Measurements from ENCODE around the gene DBNL. TPM values are rescaled to one million over a fixed set of nuclear protein-coding genes. Genes with fewer than 3 reads are reported as not detected.

Gene DBNL
- total and polyA plus RNA-seq, 3 donors from 2014 or later: 50.0 to 72.7 (median 61.4) TPM

GRCh38 chr7:44058759-44059218 is 14.3 kb downstream of the DBNL start:
- H3K4me1 ChIP-seq: peaks cover 5% of the 10 kb centered on the region
- intact Hi-C loops (cut with DNase I; ENCODE audit: low total_unique reads): no loop called here
- H3K4me3 ChIP-seq: no peak overlapping the region
- no peaks in the 10 kb centered on the region for H3K27me3 ChIP-seq
- no peaks in the 10 kb centered on the region for H3K36me3 ChIP-seq (ENCODE audit: low read depth, missing control alignments)
- no peak for DNase-seq
- H3K9me3 ChIP-seq: no peaks in the 10 kb centered on the region
- 86 to 88% methylated on average over 3 to 7 of the region's 7 CpGs for WGBS, 2 donors
- no peak for TF ChIP-seq POLR2A (IDR thresholded peaks at IDR 0.05)
- no peak for TF ChIP-seq CTCF (IDR thresholded peaks at IDR 0.05)
- no peak overlapping the region for H3K27ac ChIP-seq

GRCh38 chr7:44059219-44060090 is 15.0 kb downstream of the DBNL start:
- no peak overlapping the region for H3K27ac ChIP-seq
- DNase-seq: no peak
- no peak overlapping the region for H3K4me3 ChIP-seq
- no peaks in the 10 kb centered on the region for H3K9me3 ChIP-seq
- TF ChIP-seq POLR2A (IDR thresholded peaks at IDR 0.05) (no peak), CTCF (IDR thresholded peaks at IDR 0.05) (no peak)
- H3K27me3 ChIP-seq: no peaks in the 10 kb centered on the region
- intact Hi-C loops (cut with DNase I; ENCODE audit: low total_unique reads): no loop called here
- H3K36me3 ChIP-seq (ENCODE audit: low read depth, missing control alignments): no peaks in the 10 kb centered on the region
- H3K4me1 ChIP-seq: peaks cover 5% of the 10 kb centered on the region
- WGBS, 2 donors: 80 to 82% methylated on average over 1 to 14 of the region's 14 CpGs

GRCh38 chr7:44060091-44060947 is 15.8 kb downstream of the DBNL start:
- 92 to 96% methylated on average over 15 to 21 of the region's 21 CpGs for WGBS, 2 donors
- H3K4me1 ChIP-seq: peaks cover 14% of the 10 kb centered on the region
- H3K9me3 ChIP-seq: no peaks in the 10 kb centered on the region
- no peaks in the 10 kb centered on the region for H3K36me3 ChIP-seq (ENCODE audit: low read depth, missing control alignments)
- TF ChIP-seq POLR2A (IDR thresholded peaks at IDR 0.05) (no peak), CTCF (IDR thresholded peaks at IDR 0.05) (no peak)
- no peak for DNase-seq
- H3K27ac ChIP-seq: no peak overlapping the region
- no peak overlapping the region for H3K4me3 ChIP-seq
- H3K27me3 ChIP-seq: no peaks in the 10 kb centered on the region
- intact Hi-C loops (cut with DNase I; ENCODE audit: low total_unique reads): no loop called here

GRCh38 chr7:44060948-44061644 is 16.6 kb downstream of the DBNL start:
- no peaks in the 10 kb centered on the region for H3K36me3 ChIP-seq (ENCODE audit: low read depth, missing control alignments)
- WGBS, 2 donors: 67% methylated on average over 8 of the region's 8 CpGs
- DNase-seq: no peak

More at GRCh38 chr7:44060948-44061644, 16.6 kb downstream of the DBNL start:
- TF ChIP-seq CTCF (IDR thresholded peaks at IDR 0.05): no peak
- no peak for TF ChIP-seq POLR2A (IDR thresholded peaks at IDR 0.05)
- intact Hi-C loops (cut with DNase I; ENCODE audit: low total_unique reads): no loop called here
- Histone ChIP-seq H3K27me3 (no peaks in the 10 kb centered on the region), H3K4me3 (no peak overlapping the region), H3K27ac (no peak overlapping the region), H3K4me1 (peaks cover 21% of the 10 kb centered on the region), H3K9me3 (no peaks in the 10 kb centered on the region)

Measured in testis (tissue), 3 donors.